H9 (cell line): ENCODE results near the gene TELO2. TPM values are rescaled to one million over a fixed set of nuclear protein-coding genes. Genes with fewer than 3 reads are reported as not detected.

Experiments
- DNase-seq: peaks from one replicate; pipeline ENCODE4 v3.0.0-alpha.2; 2017
- H2AFZ ChIP-seq: one replicate; pipeline ENCODE4 v1.6.1; 2013; ENCODE audit warnings: mild to moderate bottlenecking, low read length, control low read depth, moderate library complexity
- H2AK5ac ChIP-seq: 2 replicates; pipeline ENCODE4 v1.6.1; 2013; ENCODE audit warnings: low read length, control low read depth, mixed read lengths; ENCODE audit not compliant: insufficient read length
- H2BK120ac ChIP-seq: one replicate; pipeline ENCODE4 v1.6.1; 2013; ENCODE audit warnings: low read depth, mild to moderate bottlenecking, low read length, control low read depth, inconsistent platforms; ENCODE audit not compliant: poor library complexity, severe bottlenecking
- H2BK12ac ChIP-seq: 2 replicates; pipeline ENCODE4 v1.6.1; 2013; ENCODE audit warnings: low read length, control low read depth, mixed read lengths, low read depth; ENCODE audit not compliant: insufficient read length
- H2BK15ac ChIP-seq: 2 replicates; pipeline ENCODE4 v1.6.1; 2013; ENCODE audit warnings: low read depth, low read length, control low read depth
- H2BK20ac ChIP-seq: one replicate; pipeline ENCODE4 v1.6.1; 2013; ENCODE audit warnings: low read depth, mild to moderate bottlenecking, low read length, control low read depth, inconsistent platforms; ENCODE audit not compliant: poor library complexity, severe bottlenecking
- H2BK5ac ChIP-seq: 2 replicates; pipeline ENCODE4 v1.6.1; 2013; ENCODE audit warnings: low read length, control low read depth, mixed read lengths; ENCODE audit not compliant: insufficient read length
- H3K14ac ChIP-seq: 2 replicates; pipeline ENCODE4 v1.6.1; 2013; ENCODE audit warnings: low read length, control low read depth; ENCODE audit not compliant: insufficient read depth
- H3K18ac ChIP-seq: 2 replicates; pipeline ENCODE4 v1.6.1; 2013; ENCODE audit warnings: low read depth, mild to moderate bottlenecking, mixed read lengths, low read length, control low read depth; ENCODE audit not compliant: insufficient read length
- H3K23ac ChIP-seq: 2 replicates; pipeline ENCODE4 v1.6.1; 2013; ENCODE audit warnings: low read length, control low read depth, mixed read lengths, low read depth; ENCODE audit not compliant: insufficient read length
- H3K23me2 ChIP-seq: 2 replicates; pipeline ENCODE4 v1.6.1; 2013; ENCODE audit warnings: low read depth, mild to moderate bottlenecking, mixed read lengths, low read length, control low read depth; ENCODE audit not compliant: insufficient read length, poor library complexity, severe bottlenecking
- H3K27ac ChIP-seq: 2 replicates; pipeline ENCODE4 v1.5.1; 2013; ENCODE audit warnings: low read length, control low read depth, mixed read lengths, low read depth; ENCODE audit not compliant: insufficient read length
- H3K27me3 ChIP-seq: 2 replicates; pipeline ENCODE4 v1.6.1; 2013; ENCODE audit warnings: low read length, control low read depth, inconsistent platforms; ENCODE audit not compliant: insufficient read depth
- H3K4ac ChIP-seq: 2 replicates; pipeline ENCODE4 v1.6.1; 2013; ENCODE audit warnings: low read depth, mild to moderate bottlenecking, control low read depth, inconsistent platforms, low read length, moderate library complexity
- H3K4me1 ChIP-seq: 2 replicates; pipeline ENCODE4 v1.6.1; 2013; ENCODE audit warnings: low read length, control low read depth, inconsistent platforms; ENCODE audit not compliant: insufficient read depth
- H3K4me2 ChIP-seq: 2 replicates; pipeline ENCODE4 v1.6.1; 2013; ENCODE audit warnings: low read length, control low read depth, mixed read lengths; ENCODE audit not compliant: insufficient read length, insufficient read depth
- H3K56ac ChIP-seq: 2 replicates; pipeline ENCODE4 v1.6.1; 2013; ENCODE audit warnings: low read depth, mild to moderate bottlenecking, mixed read lengths, low read length, control low read depth; ENCODE audit not compliant: insufficient read length
- H3K79me1 ChIP-seq: 2 replicates; pipeline ENCODE4 v1.6.1; 2013; ENCODE audit warnings: low read depth, mild to moderate bottlenecking, moderate library complexity, low read length, control low read depth, inconsistent platforms; ENCODE audit not compliant: insufficient read depth, poor library complexity, severe bottlenecking
- H3K79me2 ChIP-seq: 2 replicates; pipeline ENCODE4 v1.6.1; 2013; ENCODE audit warnings: low read length, control low read depth, inconsistent platforms; ENCODE audit not compliant: insufficient read depth
- H3K9ac ChIP-seq: 2 replicates; pipeline ENCODE4 v1.6.1; 2013; ENCODE audit warnings: low read length, control low read depth, mixed read lengths; ENCODE audit not compliant: insufficient read length; ENCODE audit errors: extremely low read depth
- H3K9me3 ChIP-seq: one replicate; pipeline ENCODE4 v1.6.1; 2013; ENCODE audit warnings: low read depth, low read length, inconsistent platforms; ENCODE audit not compliant: control insufficient read depth
- H3T11ph ChIP-seq: one replicate; pipeline ENCODE4 v1.6.1; 2013; ENCODE audit warnings: mild to moderate bottlenecking, low read length, control low read depth, inconsistent platforms
- H4K20me1 ChIP-seq: one replicate; pipeline ENCODE4 v1.6.1; 2013; ENCODE audit not compliant: control insufficient read depth, insufficient read length, insufficient read depth
- H4K5ac ChIP-seq: 2 replicates; pipeline ENCODE4 v1.6.1; 2013; ENCODE audit warnings: low read depth, mild to moderate bottlenecking, mixed read lengths, low read length, control low read depth; ENCODE audit not compliant: insufficient read length
- H4K8ac ChIP-seq: replicated peaks from 2 replicates; pipeline ENCODE4 v1.6.1; 2013; ENCODE audit warnings: low read length, control low read depth, mixed read lengths, low read depth; ENCODE audit not compliant: insufficient read length
- H4K91ac ChIP-seq: 2 replicates; pipeline ENCODE4 v1.6.1; 2013; ENCODE audit warnings: low read depth, mild to moderate bottlenecking, moderate library complexity, mixed read lengths, low read length, control low read depth; ENCODE audit not compliant: insufficient read length
- H3K27ac Mint-ChIP-seq, 3 experiments: 2 replicates in 2 of 3; 3 replicates in 1 of 3; pipeline ENCODE4 v1.8.0; 2020 to 2021; ENCODE audit warnings: mixed read lengths in 3 of 3, mild to moderate bottlenecking in 1 of 3, moderate library complexity in 1 of 3
- H3K27me3 Mint-ChIP-seq: 2 replicates; pipeline ENCODE4 v1.8.0; 2021; ENCODE audit warnings: low read depth, mild to moderate bottlenecking, moderate library complexity, mixed read lengths
- H3K36me3 Mint-ChIP-seq, 3 experiments: 2 replicates in 2 of 3; 3 replicates in 1 of 3; pipeline ENCODE4 v1.8.0; 2020 to 2021; ENCODE audit warnings: low read depth in 3 of 3, mixed read lengths in 3 of 3; ENCODE audit not compliant: insufficient read depth in 1 of 3
- H3K4me1 Mint-ChIP-seq, 2 experiments: 2 replicates each; pipeline ENCODE4 v1.8.0; 2020; ENCODE audit warnings: mixed read lengths in 2 of 2
- H3K4me3 Mint-ChIP-seq, 2 experiments: 2 replicates in 1 of 2; 3 replicates in 1 of 2; pipeline ENCODE4 v1.8.0; 2020 to 2021; ENCODE audit warnings: mild to moderate bottlenecking in 2 of 2, mixed read lengths in 2 of 2, moderate library complexity in 1 of 2
- H3K9me3 Mint-ChIP-seq, 2 experiments: 2 replicates in 1 of 2; 3 replicates in 1 of 2; pipeline ENCODE4 v1.8.0; 2020; ENCODE audit warnings: mild to moderate bottlenecking in 2 of 2, mixed read lengths in 2 of 2, moderate library complexity in 1 of 2
- WGBS: extraction: QIAGEN DNeasy Blood & Tissue Kit; methylation state at CpG from one replicate; pipeline ENCODE4 v1.1.7; 2013; ENCODE audit warnings: missing lambda C conversion rate, low lambda C conversion rate, mixed read lengths; ENCODE audit not compliant: insufficient read length; ENCODE audit errors: extremely low coverage; 5-methylcytosine and 5-hydroxymethylcytosine counted together
- total RNA-seq: library from RNA; stranded (reverse); gene quantifications from 2 replicates; pipeline ENCODE4 v1.2.1, GENCODE V29; 2021
- TF ChIP-seq, protein P1 (sequence below): fragments of 200-600 bp; sonication (generic); conservative IDR thresholded peaks from 3 replicates; pipeline ENCODE4 v1.8.0; 2021; ENCODE audit warnings: antibody characterized with exemption, mild to moderate bottlenecking

The TELO2 gene
- total RNA-seq, 1 experiment from 2014 or later: 98.9 TPM

GRCh38 chr16:1543085-1543896, 50.1 kb downstream of the TELO2 start:
- no peaks in the 10 kb centered on the region for H3K9me3 Mint-ChIP-seq
- Histone ChIP-seq H2BK12ac (no peak overlapping the region), H3K23ac (no peak overlapping the region), H2AFZ (no peak overlapping the region), H4K8ac (no peak overlapping the region), H3K4me1 (no peaks in the 10 kb centered on the region), H3K9ac (no peak overlapping the region), H3K27me3 (no peaks in the 10 kb centered on the region), H3K27ac (no peak overlapping the region), H2BK20ac (no peak overlapping the region), H2AK5ac (no peak overlapping the region), H4K91ac (no peak overlapping the region), H3K18ac (no peak overlapping the region), H3K9me3 (no peaks in the 10 kb centered on the region), H3K4ac (no peak overlapping the region), H2BK120ac (no peak overlapping the region), H4K5ac (no peak overlapping the region), H3K56ac (no peak overlapping the region), H3K79me1 (no peaks in the 10 kb centered on the region), H3K23me2 (no peaks in the 10 kb centered on the region), H4K20me1 (no peaks in the 10 kb centered on the region), H3K14ac (no peak overlapping the region), H3K79me2 (no peaks in the 10 kb centered on the region), H2BK5ac (no peak overlapping the region), H3K4me2 (no peak overlapping the region), H2BK15ac (no peak overlapping the region), H3T11ph (no peak overlapping the region)
- H3K36me3 Mint-ChIP-seq: no peaks in the 10 kb centered on the region; a peak in 1 of 7 replicates
- no peaks in the 10 kb centered on the region for H3K27me3 Mint-ChIP-seq
- H3K4me3 Mint-ChIP-seq: no peak overlapping the region
- H3K4me1 Mint-ChIP-seq: peaks cover 2 to 3% of the 10 kb centered on the region in 2 experiments; a peak in 2 of 4 replicates
- peak overlapping the region in 1 of 3 experiments; percentile 75; a peak in 2 of 7 replicates for H3K27ac Mint-ChIP-seq
- TF ChIP-seq, protein P1, sequence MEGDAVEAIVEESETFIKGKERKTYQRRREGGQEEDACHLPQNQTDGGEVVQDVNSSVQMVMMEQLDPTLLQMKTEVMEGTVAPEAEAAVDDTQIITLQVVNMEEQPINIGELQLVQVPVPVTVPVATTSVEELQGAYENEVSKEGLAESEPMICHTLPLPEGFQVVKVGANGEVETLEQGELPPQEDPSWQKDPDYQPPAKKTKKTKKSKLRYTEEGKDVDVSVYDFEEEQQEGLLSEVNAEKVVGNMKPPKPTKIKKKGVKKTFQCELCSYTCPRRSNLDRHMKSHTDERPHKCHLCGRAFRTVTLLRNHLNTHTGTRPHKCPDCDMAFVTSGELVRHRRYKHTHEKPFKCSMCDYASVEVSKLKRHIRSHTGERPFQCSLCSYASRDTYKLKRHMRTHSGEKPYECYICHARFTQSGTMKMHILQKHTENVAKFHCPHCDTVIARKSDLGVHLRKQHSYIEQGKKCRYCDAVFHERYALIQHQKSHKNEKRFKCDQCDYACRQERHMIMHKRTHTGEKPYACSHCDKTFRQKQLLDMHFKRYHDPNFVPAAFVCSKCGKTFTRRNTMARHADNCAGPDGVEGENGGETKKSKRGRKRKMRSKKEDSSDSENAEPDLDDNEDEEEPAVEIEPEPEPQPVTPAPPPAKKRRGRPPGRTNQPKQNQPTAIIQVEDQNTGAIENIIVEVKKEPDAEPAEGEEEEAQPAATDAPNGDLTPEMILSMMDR: 0 out of 3 replicates have a peak, but pooled peaks have one; percentile 27
- WGBS: no CpG with 5 or more reads among the region's 30 CpGs
- DNase-seq: peak; percentile 51
